ENCODE results near the gene DNAJC1. TPM values are rescaled to one million over a fixed set of nuclear protein-coding genes. Genes with fewer than 3 reads are reported as not detected.

Gene DNAJC1
- total RNA-seq, 1 donor from 2014 or later, result 40.4 TPM

- DNase-seq (ENCODE audit: low spot score), result no peak
Measured at GRCh38 chr10:22006379-22006884, 2.9 kb upstream of the DNAJC1 start.

GRCh38 chr10:22005763-22006162 lies 2.2 kb upstream of the DNAJC1 start:
- no peak for DNase-seq (ENCODE audit: low spot score)

GRCh38 chr10:22003964-22004281 lies 393 bp upstream of the DNAJC1 start:
- DNase-seq (ENCODE audit: low spot score), result no peak

- no peak for DNase-seq (ENCODE audit: low spot score)
Measured at GRCh38 chr10:22002591-22003176, 846 bp downstream of the DNAJC1 start.

GRCh38 chr10:21995557-21995956 lies 8.0 kb downstream of the DNAJC1 start:
- no peak for DNase-seq (ENCODE audit: low spot score)

GRCh38 chr10:21993360-21994001 lies 10.0 kb downstream of the DNAJC1 start:
- DNase-seq (ENCODE audit: low spot score), result no peak

GRCh38 chr10:21991785-21992184 lies 11.7 kb downstream of the DNAJC1 start:
- no peak for DNase-seq (ENCODE audit: low spot score)

- no peak for DNase-seq (ENCODE audit: low spot score)
Measured at GRCh38 chr10:21990449-21990848, 13.1 kb downstream of the DNAJC1 start.

- peak; percentile 26 for DNase-seq (ENCODE audit: low spot score)
Measured at GRCh38 chr10:21989453-21990154, 13.9 kb downstream of the DNAJC1 start.

GRCh38 chr10:21985541-21985940 lies 18.0 kb downstream of the DNAJC1 start:
- no peak for DNase-seq (ENCODE audit: low spot score)

GRCh38 chr10:21981118-21981517 lies 22.4 kb downstream of the DNAJC1 start:
- DNase-seq (ENCODE audit: low spot score), result no peak

- no peak for DNase-seq (ENCODE audit: low spot score)
Measured at GRCh38 chr10:21980691-21981090, 22.8 kb downstream of the DNAJC1 start.

- DNase-seq (ENCODE audit: low spot score), result no peak
Measured at GRCh38 chr10:21978191-21978862, 25.2 kb downstream of the DNAJC1 start.

GRCh38 chr10:21976739-21977138 lies 26.8 kb downstream of the DNAJC1 start:
- DNase-seq (ENCODE audit: low spot score), result no peak

- no peak for DNase-seq (ENCODE audit: low spot score)
Measured at GRCh38 chr10:21976280-21976679, 27.2 kb downstream of the DNAJC1 start.

GRCh38 chr10:21975378-21975990 lies 28.0 kb downstream of the DNAJC1 start:
- no peak for DNase-seq (ENCODE audit: low spot score)

GRCh38 chr10:21972584-21972983 lies 30.9 kb downstream of the DNAJC1 start:
- no peak for DNase-seq (ENCODE audit: low spot score)

GRCh38 chr10:21969326-21970287 lies 33.9 kb downstream of the DNAJC1 start:
- DNase-seq (ENCODE audit: low spot score), result no peak

GRCh38 chr10:21964983-21965665 lies 38.4 kb downstream of the DNAJC1 start:
- no peak for DNase-seq (ENCODE audit: low spot score)

GRCh38 chr10:21962358-21962757 lies 41.2 kb downstream of the DNAJC1 start:
- DNase-seq (ENCODE audit: low spot score), result no peak
